EL (cell line): Measurements from ENCODE around the gene RNF4.
"Not testable (repeated sequence)": the region's sequence is repeated elsewhere in the genome, so short reads cannot be mapped to it uniquely, and the experiment has no call there.

Source experiments
- DNase-seq: peaks from one replicate; pipeline ENCODE4 v3.0.0-alpha.2; 2016

RNF4 gene

DNA sequence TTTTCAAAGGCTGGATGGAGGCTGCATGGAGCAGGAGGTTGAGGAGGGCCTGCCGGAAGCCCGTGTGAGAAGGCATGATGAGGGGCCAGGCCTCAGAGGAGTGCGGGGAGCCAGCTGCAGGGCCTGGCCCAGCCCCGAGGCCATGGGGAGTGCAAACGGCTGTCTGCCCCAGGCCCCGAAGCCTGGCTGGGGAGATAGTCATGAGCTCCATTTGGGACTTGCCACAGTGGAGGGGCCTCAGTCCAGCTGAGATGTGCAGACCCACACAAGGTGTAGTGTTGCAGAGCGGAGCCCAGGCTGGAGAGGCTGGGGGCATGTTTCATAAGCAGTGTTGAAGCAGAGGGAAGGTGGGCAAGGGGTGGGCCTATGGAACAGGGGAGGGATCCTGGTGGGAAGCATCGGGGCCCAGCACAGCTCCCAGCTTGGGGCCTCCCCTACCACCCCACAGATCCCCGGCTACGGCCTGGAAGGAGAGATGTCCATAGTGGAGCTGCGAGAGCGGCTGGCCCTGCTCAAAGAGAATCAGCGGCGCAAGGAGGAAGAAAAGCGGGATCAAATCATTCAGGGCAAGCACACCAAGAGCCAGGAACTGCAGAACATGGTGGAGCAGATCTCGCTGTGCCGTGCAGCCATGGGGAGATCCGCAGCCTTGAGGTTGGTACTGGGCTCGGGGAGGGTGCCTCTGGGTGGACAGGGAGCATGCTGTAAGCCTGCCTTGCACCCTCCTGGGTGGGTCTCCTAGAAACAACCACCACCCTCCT, 9.1 kb upstream of the RNF4 start:
- DNase-seq: no peak

DNA sequence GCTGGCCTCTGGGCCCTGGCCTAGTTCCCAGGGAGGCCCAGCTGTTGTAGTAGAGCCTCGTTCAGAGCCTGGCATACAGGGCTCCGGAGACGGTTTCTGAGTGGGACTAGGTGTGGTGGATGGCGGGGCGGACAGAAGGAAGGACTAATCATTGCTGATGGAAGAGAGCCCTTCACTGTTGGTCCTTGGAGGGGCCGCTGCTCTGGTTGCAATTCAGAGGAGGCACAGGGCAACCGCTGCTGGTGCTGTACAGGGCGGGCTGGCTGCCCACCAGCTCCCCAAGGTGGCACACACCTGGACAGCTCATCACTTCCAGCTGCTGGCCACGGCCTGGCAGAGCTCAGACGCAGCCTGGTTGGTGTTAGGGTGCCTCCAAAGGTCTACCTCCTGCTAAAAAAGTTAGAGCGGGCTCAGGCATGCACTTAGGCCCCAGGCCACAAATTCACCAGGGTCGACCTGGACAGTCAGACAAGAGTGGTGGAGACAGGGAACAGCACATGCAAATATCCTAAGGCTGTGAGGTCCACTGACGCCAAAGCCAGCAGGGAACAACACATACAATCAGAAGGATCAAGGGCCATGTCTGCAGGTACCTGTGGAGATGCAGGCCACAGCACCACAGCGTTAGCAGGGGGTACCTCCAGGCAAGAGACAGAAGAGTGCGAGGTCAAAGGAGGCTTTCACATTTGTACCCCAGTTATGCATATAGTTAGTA, 7.5 kb upstream of the RNF4 start:
- DNase-seq: no peak

DNA sequence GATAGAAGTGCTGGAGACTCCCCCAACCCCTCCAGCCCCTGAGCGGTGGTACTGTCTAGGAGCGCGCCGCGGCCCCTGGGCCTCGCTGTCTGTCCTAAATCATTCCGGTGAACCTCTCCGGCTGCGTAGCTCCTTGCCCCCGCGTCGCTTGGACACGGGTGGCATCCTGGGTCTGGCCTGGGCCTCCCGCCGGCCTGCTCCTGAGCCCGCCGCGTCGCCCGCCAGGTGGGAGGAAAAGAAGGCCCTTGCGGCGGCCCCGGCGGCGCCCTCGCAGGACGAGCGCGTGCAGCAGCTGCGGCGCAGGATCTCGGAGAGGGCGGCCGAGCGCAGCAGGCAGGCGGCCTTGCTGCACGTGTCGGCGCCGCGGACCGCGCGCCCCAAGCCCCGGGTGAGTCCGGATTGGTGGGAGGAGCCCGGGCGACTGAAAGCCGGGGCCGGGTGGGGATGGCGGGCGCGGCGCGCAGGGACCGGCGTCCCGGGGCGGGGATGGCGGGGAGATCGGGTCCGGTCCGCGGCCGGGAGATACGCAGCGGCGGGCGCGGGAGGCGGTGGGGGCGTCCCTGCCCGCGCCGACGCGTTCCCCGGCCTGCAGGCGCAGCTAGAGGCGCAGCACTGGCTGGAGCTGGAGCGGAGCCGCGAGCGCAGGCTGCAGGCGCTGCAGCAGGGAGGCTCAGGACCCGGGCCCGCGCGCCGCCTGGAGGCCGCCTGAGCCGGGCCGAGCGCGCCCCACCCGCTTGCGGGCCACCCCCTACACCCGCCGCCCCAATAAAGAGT, 6.5 kb upstream of the RNF4 start:
- peak; percentile 71 for DNase-seq

DNA sequence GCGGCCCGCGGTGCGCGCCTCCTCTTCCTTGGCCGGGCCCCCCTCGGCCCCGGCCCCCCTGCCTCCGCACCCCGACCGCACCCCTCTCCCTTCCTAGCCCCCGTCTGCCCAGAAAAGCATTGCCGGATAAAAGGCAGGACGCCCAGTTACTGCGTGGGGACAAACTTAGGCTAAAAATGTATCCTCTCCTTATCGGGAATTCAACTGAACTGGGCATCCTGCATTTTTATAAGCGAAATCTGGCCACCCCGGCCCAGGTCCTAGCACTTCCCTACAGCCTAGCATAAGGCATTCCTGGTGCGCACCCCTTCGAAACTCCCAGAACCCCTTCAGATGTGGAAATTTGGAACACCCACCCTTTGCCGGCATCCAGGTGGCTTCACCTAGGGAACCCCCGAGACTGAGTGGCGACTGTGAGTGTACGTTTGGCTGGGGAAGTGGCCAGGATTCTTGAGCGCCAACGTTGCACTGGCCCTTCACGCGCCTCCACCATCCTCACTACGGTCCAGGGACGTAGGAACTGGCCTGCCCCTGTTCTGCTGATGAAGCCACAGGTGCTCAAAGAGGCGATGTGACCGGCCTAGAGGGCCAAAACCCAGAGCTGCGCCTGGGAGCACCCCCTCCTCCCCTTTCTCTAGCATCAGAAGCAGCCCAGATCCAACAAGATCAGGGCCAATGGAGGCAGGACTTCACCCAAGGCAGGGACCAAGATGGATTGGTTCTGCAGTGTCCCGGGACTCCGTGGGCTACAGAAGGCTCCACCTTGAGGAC, 5.7 kb upstream of the RNF4 start:
- DNase-seq: no peak

DNA sequence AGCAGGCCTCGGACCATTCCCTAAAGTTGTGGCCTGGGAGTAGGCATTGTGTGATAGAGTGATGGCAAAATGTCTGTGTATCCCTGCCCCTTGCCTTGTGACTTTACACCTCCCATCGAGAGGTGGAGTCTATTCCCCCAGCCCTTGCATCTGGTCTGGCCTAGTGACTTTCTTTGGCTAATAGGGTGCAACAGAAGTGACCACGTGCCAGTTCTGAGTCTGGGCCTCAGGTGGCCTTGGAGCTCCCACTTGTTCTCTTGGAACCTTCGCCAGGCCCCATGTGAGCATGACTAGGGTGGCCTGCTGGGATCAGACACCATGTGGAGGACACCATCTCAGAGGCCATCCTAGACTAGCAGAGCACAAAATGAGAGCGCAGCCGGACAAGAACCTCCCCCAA, 3.9 kb upstream of the RNF4 start:
- DNase-seq: no peak

DNA sequence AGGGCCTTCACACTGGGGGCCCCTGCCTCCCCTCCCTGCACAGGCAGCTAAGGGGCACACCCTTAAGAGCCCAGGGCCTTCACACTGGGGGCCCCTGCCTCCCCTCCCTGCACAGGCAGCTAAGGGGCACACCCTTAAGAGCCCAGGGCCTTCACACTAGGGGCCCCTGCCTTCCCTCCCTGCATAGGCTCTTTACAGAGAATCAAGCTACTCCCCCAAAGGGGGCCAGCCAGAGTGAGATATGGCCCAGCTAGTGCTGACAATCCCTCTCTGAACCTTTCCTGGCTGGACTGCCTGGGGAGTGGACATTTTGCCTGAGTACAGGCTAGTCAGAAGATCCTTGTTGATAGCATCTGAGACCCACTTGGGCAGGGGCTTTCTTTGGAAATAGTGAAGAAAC, 3.4 kb upstream of the RNF4 start:
- DNase-seq: not testable (repeated sequence)

DNA sequence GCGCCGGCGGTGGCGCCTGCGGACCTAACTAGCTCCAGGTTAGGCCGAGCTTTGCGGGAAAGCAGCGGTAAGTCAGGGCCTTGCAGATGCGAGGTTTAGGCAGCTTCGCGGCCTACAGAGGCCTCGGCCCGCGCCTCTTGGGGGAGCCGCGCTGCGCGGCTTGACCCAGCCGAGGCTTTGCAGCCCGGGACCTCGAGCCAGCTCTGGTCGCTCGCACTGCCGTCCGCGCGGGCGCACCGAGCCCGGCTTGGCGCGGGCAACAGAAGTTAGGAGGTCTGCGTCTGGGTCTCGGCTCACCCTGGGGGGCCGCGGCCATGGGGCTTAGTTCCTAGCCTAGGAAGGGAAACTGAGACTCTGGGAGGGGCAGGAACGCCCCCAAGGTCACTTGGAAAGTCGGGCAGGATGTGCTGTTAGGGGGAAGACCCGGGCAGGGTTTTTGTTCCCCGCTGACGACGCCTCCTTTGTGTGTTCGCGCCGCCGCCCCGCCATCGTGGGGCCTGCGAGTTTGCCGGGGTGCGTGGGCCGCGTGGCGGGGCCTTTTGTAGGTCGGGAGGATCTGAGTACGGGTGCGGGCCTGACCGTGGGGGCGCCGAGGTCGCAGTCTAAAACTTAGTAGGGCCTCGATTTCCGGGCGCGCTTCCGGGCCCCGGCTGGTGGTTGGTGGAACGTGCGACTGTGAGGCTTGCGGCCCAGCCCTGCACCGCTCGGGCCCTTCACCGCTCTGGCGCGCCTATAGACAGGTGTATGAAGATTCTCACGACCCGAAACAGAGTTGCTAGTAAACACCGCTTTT, 482 bp downstream of the RNF4 start:
- peak; percentile 45 for DNase-seq

DNA sequence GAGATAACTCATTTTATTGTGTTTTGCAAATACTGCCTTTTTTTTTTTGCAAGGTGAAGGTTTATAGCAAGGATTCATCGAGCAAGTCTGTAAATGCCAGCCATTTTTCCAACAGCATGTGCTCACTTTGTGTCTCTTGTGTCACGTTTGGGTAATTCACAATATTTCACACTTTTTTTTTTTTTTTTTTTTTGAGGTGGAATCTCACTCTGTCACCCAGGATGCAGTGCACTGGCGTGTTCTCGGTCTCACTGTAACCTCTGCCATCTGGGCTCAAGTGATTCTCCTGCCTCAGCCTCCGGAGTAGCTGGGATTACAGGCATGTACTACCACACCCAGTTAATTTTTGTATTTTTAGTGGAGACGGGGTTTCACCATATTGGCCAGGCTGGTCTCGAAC, 1.9 kb downstream of the RNF4 start:
- no peak for DNase-seq

DNA sequence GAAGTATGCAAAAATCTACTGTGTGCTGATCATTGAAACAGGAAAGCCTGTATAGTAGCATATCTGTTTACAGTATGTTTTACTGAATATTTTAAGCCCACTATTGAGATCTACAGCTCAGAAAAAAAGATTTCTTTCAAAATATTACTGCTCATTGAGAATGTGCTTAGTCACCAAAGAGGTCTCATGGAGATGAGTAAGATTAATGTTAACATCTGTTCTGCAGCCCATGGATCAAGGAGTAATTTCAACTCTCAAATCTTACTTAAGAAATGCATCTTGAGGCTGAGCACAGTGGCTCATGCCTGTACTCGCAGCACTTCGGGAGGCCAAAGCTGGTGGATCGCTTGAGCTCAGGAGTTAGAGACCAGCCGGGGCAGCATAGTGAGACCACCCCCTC, 3.3 kb downstream of the RNF4 start:
- DNase-seq: peak; percentile 55

DNA sequence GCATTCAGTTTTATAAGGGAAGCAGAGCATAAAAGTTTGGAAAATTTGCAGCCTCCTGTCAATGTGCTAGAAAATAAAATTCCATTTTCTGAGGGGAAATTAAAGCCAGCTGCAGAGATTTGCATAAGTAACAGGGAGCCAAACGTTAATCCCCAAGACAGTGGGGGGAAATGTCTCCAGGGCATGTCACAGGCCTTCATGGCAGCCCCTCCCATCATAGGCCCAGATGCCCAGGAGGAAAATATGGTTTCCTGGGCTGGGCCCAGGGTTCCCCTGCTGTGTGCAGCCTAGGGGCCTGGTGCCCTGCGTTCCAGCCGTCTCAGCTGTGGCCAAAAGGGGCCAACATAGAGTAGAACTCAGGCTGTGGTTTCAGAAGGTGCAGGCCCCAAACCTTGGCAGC, 9.3 kb downstream of the RNF4 start:
- no peak for DNase-seq

DNA sequence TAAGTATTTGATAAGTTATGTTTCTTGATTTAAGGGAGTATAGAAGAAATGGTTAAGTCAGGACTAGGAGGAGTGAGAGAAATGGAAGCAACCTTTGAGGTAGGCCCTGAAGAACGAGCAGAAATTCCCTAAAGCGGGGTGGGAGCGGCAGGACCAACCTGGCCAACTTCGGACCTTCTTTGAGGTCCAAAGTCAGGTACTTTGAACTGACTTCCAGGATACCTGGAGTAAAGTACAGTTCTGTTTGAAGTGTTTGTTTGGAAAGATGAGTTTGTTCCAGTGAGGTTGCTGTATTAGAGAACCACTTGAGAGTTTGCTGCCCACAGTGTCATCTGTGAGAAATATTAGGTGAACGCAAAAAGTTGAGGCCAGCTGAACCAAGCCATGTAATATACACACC, 11.7 kb downstream of the RNF4 start:
- no peak for DNase-seq

DNA sequence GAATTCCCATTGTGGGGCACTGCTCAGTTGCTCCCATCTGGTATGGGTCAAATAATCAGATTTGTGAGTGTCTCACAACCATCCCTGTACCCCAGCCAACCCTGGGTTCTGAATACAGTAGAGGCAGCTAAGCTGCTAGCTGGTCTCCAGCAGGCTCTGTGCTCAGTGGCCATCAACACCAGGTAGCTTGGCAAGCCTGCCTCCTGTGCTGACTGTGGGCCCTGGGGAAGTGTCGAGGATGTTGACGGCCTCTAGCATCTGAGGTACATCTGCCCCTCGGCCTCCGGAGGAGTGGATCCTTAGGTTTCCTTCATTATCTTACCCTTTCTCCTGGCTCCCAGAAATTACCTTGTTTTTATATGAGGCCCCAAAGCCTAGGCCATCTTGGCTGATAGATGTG, 13.3 kb downstream of the RNF4 start:
- DNase-seq: no peak

DNA sequence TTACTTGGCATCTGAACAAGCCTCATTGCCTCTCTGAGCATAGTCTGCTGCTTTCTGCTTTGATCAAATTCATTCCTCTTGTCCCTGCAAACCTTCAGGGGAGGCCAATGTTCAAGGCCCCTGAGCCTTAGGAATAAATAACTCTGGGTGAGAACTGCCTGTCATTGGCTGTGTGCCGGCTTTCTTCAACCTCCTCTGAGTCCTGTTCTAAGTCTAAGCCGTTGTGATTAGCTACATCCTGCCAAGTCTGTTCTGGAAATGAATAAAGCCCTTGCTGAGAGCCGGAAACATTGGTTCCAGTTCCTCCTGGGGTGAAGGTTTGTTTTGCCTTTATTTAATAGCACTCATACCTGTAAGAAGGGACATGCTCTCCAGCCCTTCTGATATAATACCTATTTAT, 13.8 kb downstream of the RNF4 start:
- peak; percentile 30 for DNase-seq

DNA sequence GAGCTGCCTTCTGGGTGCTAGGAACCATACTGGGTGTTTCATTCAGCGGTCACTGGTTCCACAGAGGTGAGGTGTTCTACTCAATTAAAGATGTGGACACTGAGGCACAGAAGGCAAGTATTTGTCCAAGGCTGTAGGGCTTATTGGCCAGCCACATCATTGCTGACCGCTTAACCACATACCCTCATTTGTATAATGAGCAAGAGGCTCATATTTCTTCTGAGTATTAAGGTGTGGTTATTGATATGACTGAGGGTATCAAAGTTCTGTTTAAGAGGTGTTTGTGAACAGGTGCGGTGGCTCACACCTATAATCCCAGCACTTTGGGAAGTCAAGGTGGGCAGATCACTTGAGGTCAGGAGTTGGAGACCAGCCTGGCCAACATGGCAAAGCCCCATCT, 14.3 kb downstream of the RNF4 start:
- no peak for DNase-seq

DNA sequence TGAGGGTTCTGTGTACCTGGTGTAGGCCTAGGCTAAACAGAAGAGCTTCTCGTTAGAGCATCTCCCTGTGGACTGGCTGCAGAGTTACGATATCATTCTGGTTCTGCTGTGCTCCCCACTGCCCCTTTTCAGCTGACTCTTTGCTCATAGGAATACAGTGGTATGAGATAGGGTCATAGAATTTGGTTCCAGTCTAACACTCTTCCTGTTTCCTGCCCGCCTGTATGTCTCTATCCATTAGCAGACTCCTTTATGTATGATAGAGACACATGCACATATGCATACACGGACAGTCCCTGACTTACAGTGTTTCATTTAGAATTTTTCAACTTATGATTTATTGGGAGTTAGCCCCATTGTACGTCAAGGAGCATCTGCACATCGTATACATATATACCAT, 15.3 kb downstream of the RNF4 start:
- no peak for DNase-seq

DNA sequence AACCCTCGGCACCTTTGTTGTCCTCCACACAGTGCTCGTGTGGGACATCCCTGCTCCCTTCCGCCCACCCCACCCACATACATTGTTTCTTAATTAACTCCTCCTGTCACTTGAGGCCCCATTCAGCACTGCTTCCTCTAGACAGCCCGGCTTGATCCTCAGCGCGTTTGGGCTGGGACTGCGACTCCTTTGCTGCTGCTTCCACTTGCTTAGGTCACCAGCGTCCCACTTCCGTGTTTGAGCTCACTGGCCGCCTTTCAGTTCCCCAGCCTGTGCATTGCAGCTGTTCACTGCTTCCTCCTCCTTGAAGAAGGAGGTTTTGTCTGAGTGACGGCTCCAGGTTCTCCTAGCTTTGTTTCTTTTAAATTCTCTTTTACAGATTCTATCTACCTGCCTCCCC, 16.1 kb downstream of the RNF4 start:
- DNase-seq: no peak

DNA sequence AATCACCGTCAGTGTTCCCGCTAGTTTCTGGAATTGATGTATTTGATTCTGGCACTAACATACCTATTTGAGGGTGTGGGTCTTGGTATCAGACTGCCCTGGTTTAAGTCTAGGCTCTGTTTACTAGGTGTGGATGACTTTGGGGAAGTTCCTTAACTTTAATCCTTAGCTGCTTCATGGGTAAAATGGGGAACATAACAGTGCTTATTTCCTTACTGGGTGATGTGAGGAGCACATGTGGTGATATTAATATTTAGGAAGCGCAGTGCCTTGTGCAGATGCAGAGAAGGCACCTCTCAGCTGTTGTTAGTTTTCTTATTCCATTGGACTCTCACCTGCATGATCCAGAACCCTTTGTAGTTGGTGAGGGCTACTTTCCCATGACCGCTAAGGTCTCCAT, 17.1 kb downstream of the RNF4 start:
- no peak for DNase-seq

DNA sequence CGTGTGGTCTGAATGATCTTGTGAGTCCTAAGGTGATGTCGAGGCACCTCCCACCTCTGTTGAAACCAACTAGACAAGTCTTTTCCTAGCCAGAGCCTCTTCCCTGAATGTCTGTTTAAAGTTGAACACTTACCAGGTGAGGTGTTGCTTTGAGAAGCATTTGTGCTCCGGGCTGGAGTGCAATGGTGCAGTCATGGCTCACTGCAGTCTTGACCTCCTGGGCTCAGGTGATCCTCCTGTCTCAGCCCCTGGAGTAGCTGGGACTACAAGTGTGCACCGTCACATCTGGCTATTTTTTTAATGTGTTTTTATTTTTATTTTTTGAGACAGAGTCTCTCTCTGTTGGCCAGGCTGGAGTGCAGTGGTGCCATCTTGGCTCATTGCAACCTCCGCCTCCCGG, 18.1 kb downstream of the RNF4 start:
- DNase-seq: no peak

DNA sequence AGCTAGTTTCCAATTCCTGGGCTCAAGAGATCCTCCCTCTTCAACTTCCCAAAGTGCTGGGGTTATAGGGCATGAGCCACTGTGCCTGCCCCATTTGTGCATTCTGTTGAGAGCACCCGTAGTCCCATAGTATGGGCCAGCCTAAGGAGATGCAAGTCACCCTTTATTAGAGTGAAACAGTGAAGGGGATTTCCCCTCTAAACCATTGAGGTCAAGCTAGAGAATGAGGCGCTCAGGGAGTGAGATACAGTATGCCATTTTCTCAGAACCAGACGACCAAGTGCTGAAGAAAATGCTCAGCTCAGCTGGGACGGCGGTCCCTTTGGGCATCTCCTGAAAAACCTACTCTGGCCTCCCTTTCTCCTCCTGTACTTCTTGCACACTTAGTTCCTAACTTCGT, 18.7 kb downstream of the RNF4 start:
- no peak for DNase-seq

DNA sequence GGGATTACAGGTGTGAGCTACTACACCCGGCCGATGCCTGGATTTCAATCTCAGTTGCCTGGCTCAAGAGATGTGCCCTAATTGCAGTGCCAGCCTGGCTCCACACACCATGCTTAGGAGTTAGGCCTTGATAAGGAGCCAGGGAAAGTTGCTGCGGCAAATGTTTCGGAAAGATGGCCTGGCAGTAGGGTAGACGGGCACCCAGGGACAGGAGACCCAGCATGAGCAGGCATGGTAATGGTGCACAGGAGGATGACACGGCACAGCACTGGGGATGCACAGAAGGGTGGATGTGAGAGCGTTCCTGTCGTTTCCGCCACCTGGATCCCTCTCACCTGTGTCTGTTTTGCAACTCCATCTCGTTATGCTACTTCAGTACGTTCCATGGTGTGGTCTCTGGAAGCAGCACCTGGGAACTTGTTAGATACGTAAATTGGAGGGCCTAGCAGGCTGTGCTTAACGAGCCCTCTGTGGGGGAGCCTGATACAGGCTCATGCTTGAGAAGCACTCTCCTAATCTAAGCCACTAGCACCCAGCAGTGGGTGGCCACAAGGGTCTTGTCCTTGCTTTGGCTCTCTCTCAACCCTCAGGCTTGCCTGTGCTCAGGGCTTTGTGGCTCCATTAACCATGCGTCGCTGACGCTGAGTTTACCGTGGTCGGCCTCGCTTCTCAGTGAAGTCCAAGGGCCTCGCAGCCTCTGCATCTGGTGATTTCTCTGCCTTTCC, 20.3 kb downstream of the RNF4 start:
- no peak for DNase-seq

DNA sequence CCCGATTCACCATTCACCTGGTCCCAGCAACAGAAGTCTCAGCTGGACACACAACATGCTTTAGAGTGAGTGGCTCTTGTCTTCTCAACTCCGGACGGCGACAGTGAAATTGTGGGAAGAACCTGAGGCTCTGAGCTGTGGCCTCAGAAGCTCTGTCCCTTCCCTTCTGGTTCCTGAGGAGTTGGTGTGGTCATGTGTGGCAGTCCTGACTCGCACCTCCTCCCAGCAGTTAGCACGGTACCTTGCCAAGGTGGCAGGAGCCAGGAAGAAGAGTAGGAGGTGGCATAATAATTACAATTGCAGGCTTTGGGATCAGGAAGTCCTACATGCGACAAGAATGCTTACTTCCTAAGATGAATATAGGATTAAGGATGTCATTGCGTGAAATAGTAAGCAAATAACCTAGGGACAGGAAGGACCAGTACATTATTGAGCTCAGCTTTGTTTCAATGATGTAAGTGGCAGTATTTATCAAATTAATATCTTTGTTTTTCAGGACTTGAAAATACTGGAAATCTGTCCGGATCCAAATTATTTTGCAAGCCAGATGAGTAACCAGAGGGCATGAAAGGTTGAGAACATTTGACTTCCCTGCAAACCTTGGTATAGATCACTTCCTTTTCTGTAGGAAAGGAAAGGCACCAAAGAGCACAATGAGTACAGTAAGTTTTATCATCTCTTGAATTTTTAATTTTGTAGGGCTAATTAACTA, 21.1 kb downstream of the RNF4 start:
- no peak for DNase-seq
